ENCODE data around the gene SIRPB2.

GRCh38 chr20:1503564-1504227 is 12.5 kb upstream of the SIRPB2 start:
- TF ChIP-seq, protein P1, sequence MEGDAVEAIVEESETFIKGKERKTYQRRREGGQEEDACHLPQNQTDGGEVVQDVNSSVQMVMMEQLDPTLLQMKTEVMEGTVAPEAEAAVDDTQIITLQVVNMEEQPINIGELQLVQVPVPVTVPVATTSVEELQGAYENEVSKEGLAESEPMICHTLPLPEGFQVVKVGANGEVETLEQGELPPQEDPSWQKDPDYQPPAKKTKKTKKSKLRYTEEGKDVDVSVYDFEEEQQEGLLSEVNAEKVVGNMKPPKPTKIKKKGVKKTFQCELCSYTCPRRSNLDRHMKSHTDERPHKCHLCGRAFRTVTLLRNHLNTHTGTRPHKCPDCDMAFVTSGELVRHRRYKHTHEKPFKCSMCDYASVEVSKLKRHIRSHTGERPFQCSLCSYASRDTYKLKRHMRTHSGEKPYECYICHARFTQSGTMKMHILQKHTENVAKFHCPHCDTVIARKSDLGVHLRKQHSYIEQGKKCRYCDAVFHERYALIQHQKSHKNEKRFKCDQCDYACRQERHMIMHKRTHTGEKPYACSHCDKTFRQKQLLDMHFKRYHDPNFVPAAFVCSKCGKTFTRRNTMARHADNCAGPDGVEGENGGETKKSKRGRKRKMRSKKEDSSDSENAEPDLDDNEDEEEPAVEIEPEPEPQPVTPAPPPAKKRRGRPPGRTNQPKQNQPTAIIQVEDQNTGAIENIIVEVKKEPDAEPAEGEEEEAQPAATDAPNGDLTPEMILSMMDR (IDR thresholded peaks at IDR 0.05; ENCODE audit: low read depth, low read length, poor library complexity, severe bottlenecking), result peak; percentile 100
- TF ChIP-seq EZH2phosphoT487 (IDR thresholded peaks at IDR 0.05; ENCODE audit: borderline replicate concordance, low read length), result no peak

Data from DOHH2 (cell line).